GM18508 (cell line): ENCODE measurements around the gene GPATCH8.
"Not testable (repeated sequence)": the region's sequence is repeated elsewhere in the genome, so short reads cannot be mapped to it uniquely, and the experiment has no call there.

Experiments used
- ATAC-seq: cut with Tn5 transposase; IDR thresholded peaks from one replicate; pipeline ENCODE4 v1.9.1; 2021; ENCODE audit warnings: moderate number of reproducible peaks; ENCODE audit not compliant: insufficient read depth, unreplicated experiment

Gene GPATCH8

GRCh38 chr17:44529864-44530263, 26.7 kb upstream of the GPATCH8 start:
- no peak for ATAC-seq

- no peak for ATAC-seq
Observed at GRCh38 chr17:44527954-44528353, 24.7 kb upstream of the GPATCH8 start.

DNA sequence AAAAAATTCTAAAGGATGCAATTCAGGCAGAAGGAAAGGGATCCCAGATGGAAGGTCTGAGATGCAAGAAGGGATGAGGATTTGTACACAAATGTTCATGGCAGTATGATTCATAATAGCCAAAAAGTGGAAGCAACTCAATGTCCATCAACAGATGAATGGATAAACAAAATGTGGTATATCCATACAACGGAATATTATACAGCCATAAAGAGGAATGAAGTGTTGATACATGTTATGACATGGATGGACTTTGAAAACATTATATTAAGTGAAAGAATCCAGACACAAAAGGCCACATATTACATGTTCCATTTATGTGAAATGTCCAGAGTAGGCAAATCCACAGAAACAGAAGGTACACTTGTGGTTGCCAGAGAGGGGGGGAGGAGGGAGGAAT, 23.9 kb upstream of the GPATCH8 start:
- no peak for ATAC-seq

DNA sequence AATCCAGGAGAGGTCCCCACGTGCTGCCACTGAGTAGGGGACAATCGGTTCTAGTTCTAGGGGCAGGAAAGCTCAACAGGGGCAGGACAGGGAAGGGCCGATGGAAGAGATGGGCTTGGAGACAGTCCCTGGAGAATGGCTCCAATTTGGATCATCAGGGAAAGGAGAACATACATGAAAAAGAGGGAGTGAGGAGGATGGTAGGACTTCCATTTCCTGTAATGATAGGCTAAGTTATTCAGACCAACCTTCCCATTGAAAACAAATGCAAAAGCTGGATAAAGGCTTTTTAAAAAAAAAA, 20.4 kb upstream of the GPATCH8 start:
- ATAC-seq = no peak

GRCh38 chr17:44522883-44523671, 19.9 kb upstream of the GPATCH8 start:
- ATAC-seq = no peak

GRCh38 chr17:44518032-44518431, 14.8 kb upstream of the GPATCH8 start:
- ATAC-seq = no peak

- not testable (repeated sequence) for ATAC-seq
Observed at GRCh38 chr17:44511241-44512134, 8.3 kb upstream of the GPATCH8 start.

DNA sequence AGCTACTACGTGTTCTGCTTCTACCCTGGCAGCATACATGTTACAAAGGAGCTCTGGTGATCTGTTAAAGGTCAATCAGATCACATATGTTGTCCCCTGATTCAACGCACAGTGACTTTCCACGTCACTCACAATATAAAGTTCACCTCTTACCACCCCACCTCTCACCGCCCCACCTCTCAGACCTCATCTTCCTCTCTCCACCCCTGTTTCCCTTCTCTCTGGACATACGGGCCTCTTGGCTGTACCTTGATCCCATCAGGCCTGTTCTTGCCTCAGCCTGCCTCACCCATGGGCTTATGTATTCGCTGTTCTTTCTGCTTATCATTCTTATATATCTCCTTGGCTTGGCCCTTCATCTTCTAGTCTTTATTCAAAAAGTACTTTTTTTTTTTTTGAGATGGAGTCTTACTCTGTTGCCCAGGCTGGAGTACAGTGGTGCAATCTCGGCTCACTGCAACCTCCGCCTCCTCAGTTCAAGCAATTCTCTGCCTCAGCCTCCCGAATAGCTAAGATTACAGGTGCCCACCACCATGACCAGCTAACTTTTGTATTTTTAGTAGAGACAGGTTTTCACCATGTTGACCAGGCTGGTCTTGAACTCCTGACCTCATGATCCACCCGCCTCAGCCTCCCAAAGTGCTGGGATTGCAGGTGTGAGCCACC, 3.9 kb upstream of the GPATCH8 start:
- not testable (repeated sequence) for ATAC-seq

DNA sequence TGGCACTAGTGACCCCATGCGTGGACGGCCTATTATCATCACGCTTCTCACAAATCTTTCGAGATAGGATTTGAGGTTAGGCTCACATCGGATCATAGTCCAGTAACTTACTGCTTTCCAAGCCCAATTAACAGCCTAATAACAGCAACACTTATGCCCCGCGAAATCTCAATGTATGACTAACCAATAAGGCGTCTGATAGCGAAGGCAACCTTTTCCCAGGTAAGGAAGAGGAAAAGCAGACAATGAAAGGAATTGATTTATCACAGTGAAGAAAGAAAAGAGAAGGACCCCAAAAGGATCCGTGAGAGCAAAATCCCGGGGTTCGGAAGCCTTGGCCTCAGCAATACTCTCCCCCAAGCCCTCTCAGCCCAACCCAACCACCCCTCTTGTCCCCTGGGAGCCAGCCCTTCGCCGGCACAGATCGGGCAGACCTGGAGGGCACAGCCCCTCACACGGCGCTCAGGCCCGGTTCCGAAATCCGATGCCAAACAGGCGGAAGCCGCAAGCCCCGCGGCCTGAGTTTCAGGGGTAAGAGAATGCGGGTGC, 534 bp downstream of the GPATCH8 start:
- ATAC-seq = no peak

GRCh38 chr17:44501866-44502375, 1.3 kb downstream of the GPATCH8 start:
- ATAC-seq = no peak

DNA sequence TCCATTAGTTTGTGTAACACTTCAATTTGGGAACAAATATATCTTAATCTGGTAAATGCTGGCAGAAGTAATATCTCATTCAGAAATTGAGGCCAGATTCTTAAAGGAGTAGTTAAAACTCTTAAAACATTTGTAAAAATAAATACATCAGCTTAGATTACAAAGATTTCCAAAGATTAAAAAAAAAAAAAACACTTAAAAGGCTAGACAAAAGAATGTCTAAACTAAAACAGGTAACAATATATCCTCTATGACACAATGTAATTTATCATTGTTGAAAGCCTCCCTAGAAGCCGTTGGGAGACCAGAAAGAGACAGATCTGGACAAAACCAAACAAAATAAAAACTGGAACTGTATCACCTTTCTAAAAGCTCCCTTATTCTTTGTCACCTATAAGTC, 3.5 kb downstream of the GPATCH8 start:
- no peak for ATAC-seq

DNA sequence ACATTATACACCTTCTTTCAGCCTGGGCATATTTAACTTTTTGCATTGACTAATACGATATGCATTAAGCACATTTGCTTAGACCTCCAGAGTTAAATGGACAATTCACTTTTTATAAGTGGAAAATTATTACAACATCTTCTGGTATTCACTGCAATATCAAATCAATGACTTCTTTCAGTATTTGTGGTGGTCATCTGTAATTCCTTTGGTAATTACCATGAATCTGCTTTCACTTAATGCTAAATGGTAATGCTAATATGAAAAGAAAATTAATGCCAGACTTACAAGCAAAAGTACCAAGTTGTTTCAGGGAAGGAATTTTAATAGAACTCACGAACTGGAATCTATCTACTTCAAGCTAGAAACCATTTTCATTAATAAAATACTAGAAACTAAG, 6.4 kb downstream of the GPATCH8 start:
- no peak for ATAC-seq

DNA sequence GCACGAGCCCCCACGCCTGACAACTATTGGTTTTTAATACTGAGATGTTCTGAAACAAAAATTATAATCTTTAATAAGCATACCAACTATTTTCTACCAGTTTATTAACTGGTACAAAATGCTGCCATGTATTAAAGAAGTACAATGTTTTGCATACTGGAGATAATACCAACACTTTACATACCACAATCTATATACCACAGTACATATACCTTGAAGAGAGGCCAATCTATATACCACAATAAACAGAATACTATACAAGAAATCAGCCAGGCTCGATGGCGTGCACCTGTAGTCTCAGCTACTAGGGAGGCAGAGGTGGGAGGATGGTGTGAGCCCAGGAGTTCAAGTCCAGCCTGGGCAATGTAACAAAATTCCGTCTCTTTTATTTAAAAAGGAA, 9.9 kb downstream of the GPATCH8 start:
- no peak for ATAC-seq

GRCh38 chr17:44492706-44493272, 10.4 kb downstream of the GPATCH8 start:
- no peak for ATAC-seq

- ATAC-seq = no peak
Observed at GRCh38 chr17:44489581-44489980, 13.6 kb downstream of the GPATCH8 start.

GRCh38 chr17:44487170-44487569, 16.0 kb downstream of the GPATCH8 start:
- no peak for ATAC-seq

DNA sequence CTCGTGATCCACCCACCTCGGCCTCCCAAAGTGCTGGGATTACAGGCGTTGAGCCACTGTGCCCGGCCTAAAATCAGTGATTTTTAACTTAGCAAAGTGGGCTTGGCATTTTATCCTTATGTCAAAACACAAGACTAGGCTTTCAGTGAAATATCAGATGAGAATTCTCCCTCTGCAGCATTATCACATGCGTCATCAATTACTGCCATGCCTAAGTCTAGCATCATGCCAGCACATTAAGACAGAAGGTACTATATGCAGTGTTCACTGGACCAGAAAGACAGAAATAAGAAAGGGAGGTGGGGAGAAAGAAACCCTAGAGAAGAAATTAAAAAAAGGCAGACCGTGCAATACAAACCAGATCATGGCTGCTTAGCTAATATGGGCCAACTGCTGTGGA, 29.8 kb downstream of the GPATCH8 start:
- ATAC-seq = no peak

- ATAC-seq = no peak
Observed at GRCh38 chr17:44469676-44470075, 33.5 kb downstream of the GPATCH8 start.

GRCh38 chr17:44467108-44467507, 36.1 kb downstream of the GPATCH8 start:
- ATAC-seq = no peak

GRCh38 chr17:44466339-44466738, 36.9 kb downstream of the GPATCH8 start:
- no peak for ATAC-seq
